Activated T-cell treated with anti-CD3 and anti-CD28 coated beads for 24 hours (primary cell): Measurements from ENCODE around the gene CHPF.

Source experiments
- DNase-seq: peaks from one replicate; pipeline ENCODE4 v3.0.0-alpha.2; 2020; ENCODE audit warnings: low read depth

The CHPF gene

GRCh38 chr2:219496825-219497494, 46.6 kb downstream of the CHPF start:
- DNase-seq: no peak

GRCh38 chr2:219496247-219496824, 47.3 kb downstream of the CHPF start:
- no peak for DNase-seq

GRCh38 chr2:219495531-219496122, 48.0 kb downstream of the CHPF start:
- DNase-seq: peak; percentile 47

- no peak for DNase-seq
These were observed 48.6 kb downstream of the CHPF start for GRCh38 chr2:219494952-219495530.

- no peak for DNase-seq
These were observed 50.5 kb downstream of the CHPF start for GRCh38 chr2:219493086-219493485.

- no peak for DNase-seq
These were observed 51.0 kb downstream of the CHPF start for GRCh38 chr2:219492575-219492974.

GRCh38 chr2:219491278-219491963, 52.2 kb downstream of the CHPF start:
- DNase-seq: no peak

- DNase-seq: no peak
These were observed 52.9 kb downstream of the CHPF start for GRCh38 chr2:219490600-219491130.

GRCh38 chr2:219490186-219490585, 53.4 kb downstream of the CHPF start:
- no peak for DNase-seq

GRCh38 chr2:219489315-219489714, 54.3 kb downstream of the CHPF start:
- no peak for DNase-seq
